ENCODE measurements around the gene TMEM38B.

The TMEM38B gene

GRCh38 chr9:105693435-105694189 is 729 bp upstream of the TMEM38B start:
- Histone ChIP-seq H3K4me3 (ENCODE audit: low read depth, low read length) (peak overlapping the region; percentile 48), H3K27ac (ENCODE audit: extremely low read depth, low read depth, low read length) (no peak overlapping the region), H3K36me3 (ENCODE audit: control insufficient read depth in 2 of 2, insufficient read depth in 1 of 2, low read length in 2 of 2) (no peaks in the 10 kb centered on the region), H3K9me3 (ENCODE audit: control insufficient read depth, insufficient read depth, low read depth, low read length) (no peaks in the 10 kb centered on the region), H3K4me1 (ENCODE audit: control insufficient read depth, insufficient read depth, low read length) (peaks cover 7% of the 10 kb centered on the region)
- ChIA-PET POLR2A (interaction anchor here (0.6 to 1.4 kb wide), 5 partner anchors 11 to 1327 kb away, joined by 3 to 4 read pairs (median 3); no protein-coding TSS in a partner anchor), CTCF (interaction anchor here (0.5 to 3.5 kb wide), 8 partner anchors 12 to 1235 kb away, joined by 3 to 14 read pairs (median 4); no protein-coding TSS in a partner anchor)
- TF ChIP-seq ZNF600 (tag by site-specific recombination; IDR thresholded peaks at IDR 0.05) (0 out of 2 replicates have a peak, but pooled peaks have one; percentile 9), EGR2 (tag by site-specific recombination; IDR thresholded peaks at IDR 0.05; ENCODE audit: low read depth) (0 out of 2 replicates have a peak, but pooled peaks have one; percentile 13), ZNF16 (tag by site-specific recombination; IDR thresholded peaks at IDR 0.05; ENCODE audit: low read depth) (no peak), ZNF335 (tag by site-specific recombination; conservative IDR thresholded peaks at IDR 0.05) (peak; percentile 44; the same call in 1 of the 2 replicates), ZNF202 (tag by site-specific recombination; IDR thresholded peaks at IDR 0.05; ENCODE audit: borderline replicate concordance) (no peak), MZF1 (tag by site-specific recombination; IDR thresholded peaks at IDR 0.05; ENCODE audit: borderline replicate concordance) (no peak), ZNF777 (tag by site-specific recombination; IDR thresholded peaks at IDR 0.05; ENCODE audit: borderline replicate concordance) (no peak), ZNF366 (tag by site-specific recombination; conservative IDR thresholded peaks at IDR 0.05) (peak; percentile 31; the same call in 1 of the 2 replicates)

GRCh38 chr9:105694848-105695581 is 674 bp downstream of the TMEM38B start:
- peak overlapping the region; percentile 37; the same call in 1 of the 2 replicates for H3K27ac ChIP-seq (ENCODE audit: extremely low read depth, low read depth, low read length)
- ChIA-PET POLR2A (interaction anchor here (1.0 to 1.4 kb wide), 4 partner anchors 13 to 451 kb away, joined by 3 to 4 read pairs (median 3); partner anchors contain the start of gene SLC44A1), CTCF (interaction anchor here (3.5 kb wide), 1 partner anchor 24 kb away, joined by 14 read pairs; no protein-coding TSS in a partner anchor)
- H3K9me3 ChIP-seq (ENCODE audit: control insufficient read depth, insufficient read depth, low read depth, low read length) = no peaks in the 10 kb centered on the region
- peaks cover 9% of the 10 kb centered on the region for H3K4me1 ChIP-seq (ENCODE audit: control insufficient read depth, insufficient read depth, low read length)
- H3K4me3 ChIP-seq (ENCODE audit: low read depth, low read length) = peak overlapping the region; percentile 92
- no peaks in the 10 kb centered on the region for H3K36me3 ChIP-seq (ENCODE audit: control insufficient read depth in 2 of 2, insufficient read depth in 1 of 2, low read length in 2 of 2)
- peak; percentile 62; the same call in 1 of the 2 replicates for TF ChIP-seq ZNF600 (tag by site-specific recombination; IDR thresholded peaks at IDR 0.05)
- TF ChIP-seq KLF9 (tag by site-specific recombination; IDR thresholded peaks at IDR 0.05; ENCODE audit: low read depth) = peak; percentile 83
- 0 out of 2 replicates have a peak, but pooled peaks have one; percentile 40 for TF ChIP-seq ZNF629 (tag by site-specific recombination; IDR thresholded peaks at IDR 0.05)
- TF ChIP-seq ZBTB17 (tag by site-specific recombination; IDR thresholded peaks at IDR 0.05) = peak; percentile 59; the same call in 1 of the 2 replicates
- TF ChIP-seq HOXD13 (CRISPR knock-in tag; IDR thresholded peaks at IDR 0.05; ENCODE audit: borderline replicate concordance) = peak; percentile 49; the same call in 1 of the 2 replicates
- TF ChIP-seq ZNF2 (tag by site-specific recombination; IDR thresholded peaks at IDR 0.05) = peak; percentile 41; the same call in 1 of the 2 replicates
- no peak for TF ChIP-seq ZFP37 (tag by site-specific recombination; IDR thresholded peaks at IDR 0.05)
- TF ChIP-seq GLIS2 (tag by site-specific recombination; IDR thresholded peaks at IDR 0.05) = peak; percentile 13; the same call in 1 of the 2 replicates
- TF ChIP-seq HIC1 (tag by site-specific recombination; IDR thresholded peaks at IDR 0.05) = no peak
- peak; percentile 62; the same call in 1 of the 2 replicates for TF ChIP-seq MZF1 (tag by site-specific recombination; IDR thresholded peaks at IDR 0.05; ENCODE audit: borderline replicate concordance)
- TF ChIP-seq SP2 (tag by site-specific recombination; IDR thresholded peaks at IDR 0.05) = peak; percentile 51
- peak; percentile 86 for TF ChIP-seq PRDM1 (tag by site-specific recombination; IDR thresholded peaks at IDR 0.05)
- TF ChIP-seq KLF1 (tag by site-specific recombination; IDR thresholded peaks at IDR 0.05) = no peak
- TF ChIP-seq ZNF660 (tag by site-specific recombination; IDR thresholded peaks at IDR 0.05) = peak; percentile 57
- TF ChIP-seq ZNF26 (tag by site-specific recombination; IDR thresholded peaks at IDR 0.05) = no peak
- peak; percentile 76 for TF ChIP-seq ZNF596 (tag by site-specific recombination; IDR thresholded peaks at IDR 0.05)
- peak; percentile 20; the same call in 1 of the 2 replicates for TF ChIP-seq SP3 (tag by site-specific recombination; IDR thresholded peaks at IDR 0.05)
- TF ChIP-seq ZFHX2 (tag by site-specific recombination; conservative IDR thresholded peaks at IDR 0.05) = peak; percentile 25; the same call in 1 of the 2 replicates
- TF ChIP-seq ZNF37A (tag by site-specific recombination; IDR thresholded peaks at IDR 0.05) = no peak
- peak; percentile 42 for TF ChIP-seq SP7 (tag by site-specific recombination; IDR thresholded peaks at IDR 0.05)
- peak; percentile 42; the same call in 1 of the 2 replicates for TF ChIP-seq ZNF777 (tag by site-specific recombination; IDR thresholded peaks at IDR 0.05; ENCODE audit: borderline replicate concordance)
- TF ChIP-seq ZNF335 (tag by site-specific recombination; conservative IDR thresholded peaks at IDR 0.05) = peak; percentile 48
